Neural progenitor cell (in vitro differentiated cells): Measurements from ENCODE around the gene RBKS.

Experiments used
- EZH2 ChIP-seq: fragments of 200-600 bp; sonication (generic); IDR thresholded peaks from 2 replicates; pipeline ENCODE4 v1.6.1; 2017; ENCODE audit warnings: antibody characterized with exemption, mild to moderate bottlenecking, moderate library complexity
- EZH2phosphoT487 ChIP-seq: fragments of 200-600 bp; sonication (generic); IDR thresholded peaks from 2 replicates; pipeline ENCODE4 v1.6.1; 2017; ENCODE audit warnings: antibody characterized with exemption
- TF ChIP-seq, protein P1 (sequence below): fragments of 200-600 bp; sonication (generic); IDR thresholded peaks from 2 replicates; pipeline ENCODE4 v1.5.1; 2017; ENCODE audit warnings: antibody characterized with exemption, mild to moderate bottlenecking

DNA sequence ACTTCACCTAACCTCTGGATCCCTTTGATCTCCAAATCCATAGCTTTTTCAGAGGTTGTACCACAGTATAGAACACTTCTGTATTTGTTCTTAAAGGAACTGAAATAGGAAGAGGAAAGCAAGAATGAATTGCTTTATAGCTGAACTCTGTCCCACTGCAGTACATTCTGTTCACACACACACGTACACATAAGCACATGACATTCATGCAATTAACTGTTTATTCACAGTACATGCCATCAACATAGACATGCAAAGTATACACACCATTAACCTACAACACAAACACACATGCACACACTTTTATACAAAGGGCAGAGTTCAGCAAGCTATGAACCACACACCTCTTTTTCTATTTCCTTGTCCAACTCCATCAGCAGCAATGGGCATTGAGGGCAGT is 75.4 kb downstream of the RBKS start:
- TF ChIP-seq, protein P1, sequence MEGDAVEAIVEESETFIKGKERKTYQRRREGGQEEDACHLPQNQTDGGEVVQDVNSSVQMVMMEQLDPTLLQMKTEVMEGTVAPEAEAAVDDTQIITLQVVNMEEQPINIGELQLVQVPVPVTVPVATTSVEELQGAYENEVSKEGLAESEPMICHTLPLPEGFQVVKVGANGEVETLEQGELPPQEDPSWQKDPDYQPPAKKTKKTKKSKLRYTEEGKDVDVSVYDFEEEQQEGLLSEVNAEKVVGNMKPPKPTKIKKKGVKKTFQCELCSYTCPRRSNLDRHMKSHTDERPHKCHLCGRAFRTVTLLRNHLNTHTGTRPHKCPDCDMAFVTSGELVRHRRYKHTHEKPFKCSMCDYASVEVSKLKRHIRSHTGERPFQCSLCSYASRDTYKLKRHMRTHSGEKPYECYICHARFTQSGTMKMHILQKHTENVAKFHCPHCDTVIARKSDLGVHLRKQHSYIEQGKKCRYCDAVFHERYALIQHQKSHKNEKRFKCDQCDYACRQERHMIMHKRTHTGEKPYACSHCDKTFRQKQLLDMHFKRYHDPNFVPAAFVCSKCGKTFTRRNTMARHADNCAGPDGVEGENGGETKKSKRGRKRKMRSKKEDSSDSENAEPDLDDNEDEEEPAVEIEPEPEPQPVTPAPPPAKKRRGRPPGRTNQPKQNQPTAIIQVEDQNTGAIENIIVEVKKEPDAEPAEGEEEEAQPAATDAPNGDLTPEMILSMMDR = no peak
- TF ChIP-seq EZH2 = no peak
- no peak for TF ChIP-seq EZH2phosphoT487
